HG03135 (cell line): ENCODE results near the gene SMIM41.
"Not testable (repeated sequence)": the region's sequence is repeated elsewhere in the genome, so short reads cannot be mapped to it uniquely, and the experiment has no call there.

Experiments
- ATAC-seq: cut with Tn5 transposase; IDR thresholded peaks from one replicate; pipeline ENCODE4 v1.9.1; 2021; ENCODE audit warnings: mild to moderate bottlenecking, moderate library complexity; ENCODE audit not compliant: unreplicated experiment

Gene SMIM41

GRCh38 chr12:52084491-52085231 lies 5.2 kb downstream of the SMIM41 start:
- ATAC-seq = no peak

GRCh38 chr12:52085682-52086180 lies 6.2 kb downstream of the SMIM41 start:
- no peak for ATAC-seq

- no peak for ATAC-seq
Measured at GRCh38 chr12:52086366-52086765, 6.9 kb downstream of the SMIM41 start.

- no peak for ATAC-seq
Measured at GRCh38 chr12:52086944-52087835, 7.7 kb downstream of the SMIM41 start.

- peak; percentile 68 for ATAC-seq
Measured at GRCh38 chr12:52087961-52088820, 8.7 kb downstream of the SMIM41 start.

GRCh38 chr12:52089491-52089890 lies 10.0 kb downstream of the SMIM41 start:
- no peak for ATAC-seq

GRCh38 chr12:52090291-52090690 lies 10.8 kb downstream of the SMIM41 start:
- ATAC-seq = no peak

GRCh38 chr12:52091061-52091460 lies 11.6 kb downstream of the SMIM41 start:
- ATAC-seq = no peak

- no peak for ATAC-seq
Measured at GRCh38 chr12:52091869-52092268, 12.4 kb downstream of the SMIM41 start.

- no peak for ATAC-seq
Measured at GRCh38 chr12:52093346-52093745, 13.8 kb downstream of the SMIM41 start.

GRCh38 chr12:52096332-52097044 lies 17.0 kb downstream of the SMIM41 start:
- no peak for ATAC-seq

- ATAC-seq = no peak
Measured at GRCh38 chr12:52097045-52097666, 17.7 kb downstream of the SMIM41 start.

- ATAC-seq = not testable (repeated sequence)
Measured at GRCh38 chr12:52104431-52105089, 25.1 kb downstream of the SMIM41 start.

GRCh38 chr12:52116222-52117125 lies 37.0 kb downstream of the SMIM41 start:
- ATAC-seq = not testable (repeated sequence)

GRCh38 chr12:52117806-52118475 lies 38.4 kb downstream of the SMIM41 start:
- peak; percentile 30 for ATAC-seq

GRCh38 chr12:52119398-52120254 lies 40.1 kb downstream of the SMIM41 start:
- ATAC-seq = no peak
